HG03575 (cell line): ENCODE data around the gene SLC45A1.

ENCODE experiments used
- ATAC-seq: cut with Tn5 transposase; IDR thresholded peaks from one replicate; pipeline ENCODE4 v1.9.1; 2021; ENCODE audit not compliant: unreplicated experiment, insufficient number of reproducible peaks, low FRiP score; ENCODE audit errors: extremely low read depth

Gene SLC45A1

GRCh38 chr1:8349961-8350360 lies 32.0 kb downstream of the SLC45A1 start:
- no peak for ATAC-seq

DNA sequence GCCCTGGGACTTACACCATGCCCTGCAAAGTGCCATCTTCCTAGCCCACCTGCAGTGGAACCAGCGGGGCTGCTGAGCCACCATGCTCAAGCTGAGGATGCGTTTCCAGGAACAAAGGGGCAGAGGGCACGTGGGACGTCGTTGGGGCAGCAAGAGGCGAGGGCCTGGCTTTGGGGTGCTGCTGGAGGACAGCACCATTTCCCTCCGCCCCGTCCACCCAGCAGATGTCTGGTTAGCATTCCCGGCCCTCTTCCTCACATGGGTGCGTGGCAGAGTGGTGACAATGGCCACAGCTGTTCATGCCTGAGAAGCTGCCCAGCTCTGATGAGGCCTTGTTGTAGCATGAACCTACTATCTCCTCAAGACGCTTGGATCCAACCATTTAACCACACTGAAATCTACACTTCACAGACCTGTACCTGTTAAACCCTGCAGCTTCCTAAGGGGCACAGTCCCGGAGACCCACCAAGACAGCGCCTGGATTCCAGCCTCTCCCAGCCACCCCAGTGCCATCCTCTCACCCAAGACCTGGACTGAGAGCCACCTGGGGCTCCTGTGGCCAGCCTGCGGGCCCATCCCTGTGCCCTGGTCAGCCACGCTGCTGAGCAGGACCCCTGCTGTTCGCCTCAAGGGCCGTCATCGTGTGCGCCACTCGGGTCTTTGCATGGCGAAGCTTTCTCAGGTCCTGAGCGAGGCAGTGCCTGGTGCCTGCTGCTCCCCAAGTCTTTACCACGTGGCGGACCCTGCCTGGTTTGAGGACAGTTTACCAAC lies 33.2 kb downstream of the SLC45A1 start:
- no peak for ATAC-seq

DNA sequence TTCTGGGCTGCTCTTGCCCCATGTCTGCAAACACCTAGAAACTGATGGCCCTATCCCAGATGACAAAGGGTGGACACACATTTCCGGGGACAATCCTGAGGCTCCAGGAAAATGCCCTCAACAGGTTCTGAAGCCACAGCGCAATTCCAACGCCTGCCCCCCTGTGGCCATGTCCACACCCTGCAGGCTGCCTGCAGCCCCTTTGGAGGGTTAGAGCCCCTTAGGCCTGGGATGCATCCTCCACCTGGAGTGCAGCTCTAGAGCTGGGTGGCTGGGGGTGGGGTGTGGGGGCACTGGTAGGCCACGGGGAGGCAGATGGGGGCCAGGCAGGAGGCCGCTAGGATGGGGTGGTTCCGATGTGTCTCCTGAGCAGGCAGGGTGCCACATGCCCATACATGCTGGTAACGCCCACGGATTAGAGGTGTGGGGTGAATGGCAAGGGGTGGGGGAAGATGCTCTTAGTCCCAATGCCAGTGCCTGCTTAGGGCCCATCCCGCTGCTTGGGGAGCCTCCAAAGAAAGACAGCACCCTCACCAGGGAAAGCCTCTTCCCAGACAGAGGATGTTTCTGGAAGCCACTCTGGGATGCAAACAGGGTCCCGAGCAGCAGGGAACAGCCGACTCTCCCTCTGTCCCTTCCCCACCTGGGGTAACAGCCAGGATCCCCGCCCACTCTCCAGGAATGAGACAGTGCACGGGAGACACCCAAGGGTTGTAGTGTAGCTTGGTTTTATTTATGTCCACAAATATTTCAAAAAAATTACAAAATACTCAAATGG lies 34.0 kb downstream of the SLC45A1 start:
- ATAC-seq, result no peak

GRCh38 chr1:8352471-8352845 lies 34.5 kb downstream of the SLC45A1 start:
- ATAC-seq, result no peak

DNA sequence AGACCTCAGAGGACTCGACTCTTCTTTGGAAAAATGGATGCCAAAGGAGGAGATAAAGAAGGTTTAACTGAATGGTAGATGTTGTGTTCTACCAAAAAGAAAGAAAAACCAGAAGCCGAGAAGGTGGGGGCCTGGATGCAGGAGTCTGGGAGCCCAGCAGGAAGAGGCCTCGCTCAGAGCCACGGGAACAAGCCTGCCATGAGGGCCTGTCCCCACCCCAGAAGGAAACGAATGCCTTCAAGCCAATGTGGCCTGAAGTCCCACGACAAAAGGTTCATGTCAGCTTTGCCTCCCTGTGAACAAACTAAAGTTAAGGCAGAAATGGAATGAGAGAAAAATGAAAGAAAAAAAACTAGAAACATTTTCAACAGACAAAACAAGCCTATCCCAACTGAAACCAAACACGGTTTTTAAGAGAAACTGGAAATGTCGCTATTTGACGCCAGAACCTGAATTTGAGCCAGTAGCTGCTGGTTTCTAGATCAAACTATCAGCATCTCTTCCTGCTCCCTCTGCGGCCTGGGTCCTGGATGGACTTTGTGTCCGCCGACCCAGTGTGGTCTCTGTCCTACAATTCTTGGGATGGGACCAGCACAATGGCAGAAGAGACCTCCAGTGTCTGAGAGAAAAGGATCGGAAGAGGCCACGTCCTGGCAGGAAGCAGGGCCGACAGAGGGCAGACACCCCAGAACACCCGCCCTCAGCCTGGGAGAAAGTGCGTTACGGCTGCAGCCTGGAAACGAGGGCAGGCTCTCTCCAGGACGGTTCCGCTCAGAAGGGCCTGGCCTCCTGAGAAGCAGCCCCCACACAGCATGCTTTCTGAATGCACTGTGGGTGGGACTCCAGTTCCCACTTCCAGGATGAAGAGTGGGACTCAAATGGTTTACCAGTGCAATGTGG lies 35.2 kb downstream of the SLC45A1 start:
- ATAC-seq, result no peak

- ATAC-seq, result no peak
These were observed 36.1 kb downstream of the SLC45A1 start for GRCh38 chr1:8354038-8354437.

GRCh38 chr1:8355439-8356255 lies 37.7 kb downstream of the SLC45A1 start:
- ATAC-seq, result no peak

GRCh38 chr1:8356256-8357209 lies 38.6 kb downstream of the SLC45A1 start:
- ATAC-seq, result no peak

- ATAC-seq, result no peak
These were observed 39.6 kb downstream of the SLC45A1 start for GRCh38 chr1:8357329-8358101.

DNA sequence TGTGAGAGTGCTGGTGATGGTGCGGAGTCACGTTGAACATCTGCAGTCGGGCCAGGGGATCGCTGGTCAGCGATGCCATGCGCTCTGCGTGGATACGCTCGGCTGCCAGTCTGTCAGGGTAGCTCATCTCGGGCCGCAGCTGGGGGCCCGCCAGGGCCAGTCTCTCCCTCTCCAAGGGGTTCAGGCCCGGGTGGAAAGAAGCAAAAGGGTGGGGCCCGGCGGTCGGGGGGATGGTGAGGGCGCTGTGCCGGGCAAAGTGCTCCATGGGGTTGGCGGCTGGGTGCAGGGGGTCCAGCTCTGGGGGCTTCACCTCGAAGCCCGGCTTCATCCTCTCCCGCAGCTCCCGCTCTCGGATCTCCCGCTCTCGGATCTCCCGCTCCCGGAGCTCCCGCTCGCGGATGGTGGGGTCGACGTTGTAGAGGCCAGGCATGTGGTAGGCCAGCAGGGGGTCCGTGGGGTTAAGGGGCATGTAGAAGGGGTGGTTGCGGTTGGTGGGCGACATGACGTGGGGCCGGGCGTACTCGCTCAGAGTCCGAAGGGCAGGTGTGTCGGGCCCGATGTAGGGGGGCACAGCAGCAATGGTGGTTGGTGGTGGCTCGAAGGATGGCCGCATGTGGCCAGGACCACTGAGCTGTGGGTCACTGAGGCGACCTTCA lies 40.5 kb downstream of the SLC45A1 start:
- ATAC-seq, result no peak

- ATAC-seq, result no peak
These were observed 41.1 kb downstream of the SLC45A1 start for GRCh38 chr1:8358897-8359616.

DNA sequence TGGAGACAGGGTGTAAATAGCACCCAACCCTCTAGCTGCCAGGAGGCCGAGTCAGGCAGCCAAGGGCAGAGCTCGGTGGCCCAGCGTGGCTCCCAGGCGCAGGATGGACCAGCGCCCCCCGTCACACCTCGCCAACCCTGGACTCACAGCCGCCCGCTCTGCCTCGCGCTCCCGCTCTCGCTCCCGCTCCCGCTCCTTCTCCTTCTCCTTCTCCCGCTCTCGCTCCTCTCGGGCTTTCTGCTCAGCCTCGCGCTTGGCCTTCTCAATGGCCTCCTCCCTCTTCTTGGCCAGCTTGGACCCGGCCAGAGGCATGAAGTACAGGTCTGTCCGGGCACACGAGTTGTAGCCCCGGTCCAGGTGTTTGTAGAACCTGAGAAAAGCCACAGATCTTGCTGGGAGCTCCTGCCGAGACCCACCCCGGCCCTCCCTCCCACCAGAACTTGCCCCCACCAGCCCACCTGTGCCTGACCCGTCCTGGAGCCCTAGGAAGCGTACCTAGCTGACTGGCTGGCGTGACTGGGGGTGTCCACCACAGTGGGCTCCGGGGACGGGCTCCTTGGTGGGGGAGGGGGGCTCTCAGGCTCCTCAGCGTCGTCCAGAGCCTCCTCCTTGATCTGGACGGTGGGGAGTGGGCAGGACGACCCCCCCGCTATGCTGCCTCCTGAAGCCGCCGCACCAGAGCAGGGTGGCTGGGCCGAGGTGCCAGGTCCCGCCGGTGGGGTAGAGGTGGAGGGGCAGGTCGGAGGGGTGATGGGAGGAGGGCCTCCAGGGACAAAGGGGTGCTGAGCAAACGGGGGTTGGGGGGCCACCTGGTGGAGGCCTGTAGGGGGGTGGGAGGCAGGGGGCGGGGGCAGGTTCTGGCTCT lies 41.9 kb downstream of the SLC45A1 start:
- ATAC-seq, result no peak

GRCh38 chr1:8360493-8361197 lies 42.7 kb downstream of the SLC45A1 start:
- no peak for ATAC-seq

GRCh38 chr1:8361198-8361849 lies 43.4 kb downstream of the SLC45A1 start:
- ATAC-seq, result no peak
